HEK293 (cell line): ENCODE measurements around the gene CFAP65.

Source experiments
- CTCF ChIA-PET: fragments of 350-600 bp; formaldehyde crosslinking; extraction: SDS; loops from one replicate; lab custom pipeline; 2021; ENCODE audit warnings: antibody characterized with exemption; lab: Yijun Ruan, JAX
- POLR2A ChIA-PET: fragments of 300-600 bp; formaldehyde crosslinking; extraction: SDS; loops from one replicate; lab custom pipeline; 2020; ENCODE audit warnings: antibody characterized with exemption, inconsistent platforms; lab: Yijun Ruan, JAX
- H3K27ac ChIP-seq: fragments of 200-500 bp; sonication (Bioruptor generic); 2 replicates; pipeline ENCODE4 v1.5.1; 2014; ENCODE audit warnings: low read depth, low read length, control low read depth, inconsistent platforms; ENCODE audit errors: extremely low read depth
- H3K36me3 ChIP-seq, 2 experiments: fragments of 200-500 bp in 1 of 2; sonication (Bioruptor generic) in 1 of 2; 1 replicate in 1 of 2; 2 replicates in 1 of 2; pipeline ENCODE4 v1.5.1; 2014 to 2017; ENCODE audit warnings: inconsistent platforms in 2 of 2, low read length in 2 of 2; ENCODE audit not compliant: control insufficient read depth in 2 of 2, insufficient read depth in 1 of 2
- H3K4me1 ChIP-seq: fragments of 200-500 bp; sonication (Bioruptor generic); 2 replicates; pipeline ENCODE4 v1.5.1; 2014; ENCODE audit warnings: mild to moderate bottlenecking, low read length, inconsistent platforms; ENCODE audit not compliant: control insufficient read depth, insufficient read depth
- H3K4me3 ChIP-seq: 2 replicates; pipeline ENCODE4 v1.5.1; 2011; ENCODE audit warnings: low read depth, mild to moderate bottlenecking, control low read depth, low read length, moderate library complexity
- H3K9me3 ChIP-seq: fragments of 200-500 bp; sonication (Bioruptor generic); 2 replicates; pipeline ENCODE4 v1.5.1; 2014; ENCODE audit warnings: low read depth, low read length, inconsistent platforms; ENCODE audit not compliant: control insufficient read depth, insufficient read depth
- ATF2 ChIP-seq: fragments of 450-650 bp; formaldehyde crosslinking; IDR thresholded peaks from 2 replicates; pipeline ENCODE4 v1.5.1; 2016; ENCODE audit warnings: missing biosample characterization, missing genetic modification characterization, low read depth
- BCL11B ChIP-seq: fragments of 450-650 bp; formaldehyde crosslinking; IDR thresholded peaks from 2 replicates; pipeline ENCODE4 v1.5.1; 2016; ENCODE audit warnings: low read depth, missing biosample characterization, missing genetic modification characterization
- RBAK ChIP-seq: fragments of 450-650 bp; formaldehyde crosslinking; IDR thresholded peaks from 2 replicates; pipeline ENCODE4 v1.5.1; 2016; ENCODE audit warnings: missing biosample characterization, missing genetic modification characterization
- TCF7L2 ChIP-seq: IDR thresholded peaks from 2 replicates; pipeline ENCODE4 v1.6.1; 2011; ENCODE audit warnings: low read depth, mild to moderate bottlenecking, inconsistent platforms, low read length, moderate library complexity, borderline replicate concordance
- ZBTB17 ChIP-seq: fragments of 450-650 bp; formaldehyde crosslinking; IDR thresholded peaks from 2 replicates; pipeline ENCODE4 v1.5.1; 2016; ENCODE audit warnings: missing biosample characterization, missing genetic modification characterization
- ZBTB20 ChIP-seq: fragments of 450-650 bp; formaldehyde crosslinking; IDR thresholded peaks from 2 replicates; pipeline ENCODE4 v1.5.1; 2016; ENCODE audit warnings: missing biosample characterization, missing genetic modification characterization
- ZEB2 ChIP-seq: fragments of 450-650 bp; formaldehyde crosslinking; IDR thresholded peaks from 2 replicates; pipeline ENCODE4 v1.5.1; 2016; ENCODE audit warnings: missing biosample characterization, missing genetic modification characterization
- ZFP41 ChIP-seq: fragments of 450-650 bp; formaldehyde crosslinking; IDR thresholded peaks from 2 replicates; pipeline ENCODE4 v1.5.1; 2016; ENCODE audit warnings: missing biosample characterization, missing genetic modification characterization, borderline replicate concordance
- ZNF174 ChIP-seq: fragments of 450-650 bp; formaldehyde crosslinking; IDR thresholded peaks from 2 replicates; pipeline ENCODE4 v1.5.0; 2017; ENCODE audit warnings: missing biosample characterization, mild to moderate bottlenecking, missing genetic modification characterization
- ZNF23 ChIP-seq: fragments of 450-650 bp; formaldehyde crosslinking; IDR thresholded peaks from 2 replicates; pipeline ENCODE4 v1.5.1; 2016; ENCODE audit warnings: missing biosample characterization, missing genetic modification characterization, borderline replicate concordance
- ZNF311 ChIP-seq: fragments of 450-650 bp; formaldehyde crosslinking; IDR thresholded peaks from 2 replicates; pipeline ENCODE4 v1.5.1; 2017; ENCODE audit warnings: missing biosample characterization, missing genetic modification characterization, borderline replicate concordance
- ZNF341 ChIP-seq: fragments of 450-650 bp; formaldehyde crosslinking; IDR thresholded peaks from 2 replicates; pipeline ENCODE4; 2016; ENCODE audit warnings: low read depth, missing biosample characterization, missing genetic modification characterization
- ZNF473 ChIP-seq: fragments of 450-650 bp; formaldehyde crosslinking; IDR thresholded peaks from 2 replicates; pipeline ENCODE4 v1.5.1; 2017; ENCODE audit warnings: missing biosample characterization, missing genetic modification characterization
- ZNF501 ChIP-seq: fragments of 450-650 bp; formaldehyde crosslinking; IDR thresholded peaks from 2 replicates; pipeline ENCODE4 v1.5.1; 2016; ENCODE audit warnings: missing biosample characterization, missing genetic modification characterization
- ZNF530 ChIP-seq: fragments of 450-650 bp; formaldehyde crosslinking; IDR thresholded peaks from 2 replicates; pipeline ENCODE4 v1.5.1; 2016; ENCODE audit warnings: low read depth, missing biosample characterization, missing genetic modification characterization
- ZNF549 ChIP-seq: fragments of 450-650 bp; IDR thresholded peaks from 2 replicates; pipeline ENCODE4 v1.5.1; 2018; ENCODE audit warnings: missing biosample characterization, missing genetic modification characterization, mild to moderate bottlenecking, inconsistent platforms, moderate library complexity
- ZNF623 ChIP-seq: fragments of 450-650 bp; formaldehyde crosslinking; IDR thresholded peaks from 2 replicates; pipeline ENCODE4 v1.5.1; 2016; ENCODE audit warnings: missing biosample characterization, missing genetic modification characterization
- ZNF629 ChIP-seq: fragments of 450-650 bp; formaldehyde crosslinking; IDR thresholded peaks from 2 replicates; pipeline ENCODE4 v1.5.1; 2017; ENCODE audit warnings: missing biosample characterization, missing genetic modification characterization
- ZNF654 ChIP-seq: fragments of 450-650 bp; formaldehyde crosslinking; IDR thresholded peaks from 2 replicates; pipeline ENCODE4 v1.5.1; 2016; ENCODE audit warnings: low read depth, missing biosample characterization, missing genetic modification characterization
- ZNF677 ChIP-seq: fragments of 450-650 bp; IDR thresholded peaks from 2 replicates; pipeline ENCODE4 v1.5.0; 2018; ENCODE audit warnings: missing biosample characterization, mild to moderate bottlenecking, missing genetic modification characterization, moderate library complexity
- ZNF768 ChIP-seq: fragments of 450-650 bp; formaldehyde crosslinking; IDR thresholded peaks from 2 replicates; pipeline ENCODE4 v1.5.1; 2018; ENCODE audit warnings: missing biosample characterization, mild to moderate bottlenecking, missing genetic modification characterization
- ZNF776 ChIP-seq: fragments of 450-650 bp; formaldehyde crosslinking; IDR thresholded peaks from 2 replicates; pipeline ENCODE4 v1.5.0; 2017; ENCODE audit warnings: missing biosample characterization, missing genetic modification characterization, borderline replicate concordance
- ZNF785 ChIP-seq: fragments of 450-650 bp; formaldehyde crosslinking; IDR thresholded peaks from 2 replicates; pipeline ENCODE4 v1.5.1; 2016; ENCODE audit warnings: missing biosample characterization, missing genetic modification characterization
- ZNF791 ChIP-seq: fragments of 450-650 bp; formaldehyde crosslinking; IDR thresholded peaks from 2 replicates; pipeline ENCODE4 v1.5.1; 2016; ENCODE audit warnings: missing biosample characterization, missing genetic modification characterization
- ZXDB ChIP-seq: fragments of 450-650 bp; formaldehyde crosslinking; IDR thresholded peaks from 2 replicates; pipeline ENCODE4 v1.5.1; 2016; ENCODE audit warnings: missing biosample characterization, missing genetic modification characterization
- TF ChIP-seq, protein P1 (sequence below): fragments of 450-650 bp; formaldehyde crosslinking; IDR thresholded peaks from 2 replicates; pipeline ENCODE4 v1.5.1; 2016; ENCODE audit warnings: missing biosample characterization, missing genetic modification characterization
- TF ChIP-seq, protein P2 (sequence below): fragments of 450-650 bp; formaldehyde crosslinking; IDR thresholded peaks from 2 replicates; pipeline ENCODE4 v1.5.1; 2016; ENCODE audit warnings: missing biosample characterization, missing genetic modification characterization
- TF ChIP-seq, protein P3 (sequence below): fragments of 450-650 bp; formaldehyde crosslinking; IDR thresholded peaks from 2 replicates; pipeline ENCODE4 v1.5.1; 2016; ENCODE audit warnings: missing biosample characterization, missing genetic modification characterization

Gene CFAP65

DNA sequence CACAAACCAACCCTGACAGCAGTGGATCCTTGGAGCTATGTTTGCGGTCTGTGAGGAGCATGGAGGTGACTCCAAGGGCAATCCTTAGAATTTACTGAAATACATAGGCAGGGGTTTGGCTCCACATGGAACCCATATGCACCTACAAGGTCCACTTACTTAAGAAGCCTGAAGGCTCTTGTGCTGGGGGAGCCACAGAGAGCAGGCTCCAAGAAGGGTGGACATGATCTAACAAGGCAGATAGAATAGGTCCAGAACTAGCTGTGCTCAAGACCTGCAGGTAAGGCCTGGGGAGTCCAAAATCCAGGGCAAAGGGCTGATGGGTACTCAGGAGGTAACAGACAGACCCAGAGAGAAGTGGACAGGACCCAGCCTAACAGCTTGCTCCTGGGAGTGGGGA is 83.0 kb downstream of the CFAP65 start:
- no peak overlapping the region for H3K27ac ChIP-seq
- no peak overlapping the region for H3K4me3 ChIP-seq
- POLR2A ChIA-PET: no interaction called here
- CTCF ChIA-PET: interaction anchor here (0.6 to 1.5 kb wide), 6 partner anchors 18 to 455 kb away, joined by 3 to 12 read pairs (median 3); partner anchors contain the start of gene CFAP65
- no peak for TF ChIP-seq ZNF530 (tag by site-specific recombination)
- TF ChIP-seq RBAK (tag by site-specific recombination): no peak
- no peak for TF ChIP-seq ZNF785 (tag by site-specific recombination)
- TF ChIP-seq ZNF23: no peak
- no peak for TF ChIP-seq ZNF341 (tag by site-specific recombination)
- TF ChIP-seq ZXDB (tag by site-specific recombination): no peak
- no peak for TF ChIP-seq ZNF776
- TF ChIP-seq ATF2 (tag by site-specific recombination): no peak
- TF ChIP-seq ZNF677 (tag by site-specific recombination): no peak
- TF ChIP-seq ZNF473: no peak
- TF ChIP-seq ZNF629 (tag by site-specific recombination): no peak
- no peak for TF ChIP-seq ZNF791 (tag by site-specific recombination)
- TF ChIP-seq, protein P1, sequence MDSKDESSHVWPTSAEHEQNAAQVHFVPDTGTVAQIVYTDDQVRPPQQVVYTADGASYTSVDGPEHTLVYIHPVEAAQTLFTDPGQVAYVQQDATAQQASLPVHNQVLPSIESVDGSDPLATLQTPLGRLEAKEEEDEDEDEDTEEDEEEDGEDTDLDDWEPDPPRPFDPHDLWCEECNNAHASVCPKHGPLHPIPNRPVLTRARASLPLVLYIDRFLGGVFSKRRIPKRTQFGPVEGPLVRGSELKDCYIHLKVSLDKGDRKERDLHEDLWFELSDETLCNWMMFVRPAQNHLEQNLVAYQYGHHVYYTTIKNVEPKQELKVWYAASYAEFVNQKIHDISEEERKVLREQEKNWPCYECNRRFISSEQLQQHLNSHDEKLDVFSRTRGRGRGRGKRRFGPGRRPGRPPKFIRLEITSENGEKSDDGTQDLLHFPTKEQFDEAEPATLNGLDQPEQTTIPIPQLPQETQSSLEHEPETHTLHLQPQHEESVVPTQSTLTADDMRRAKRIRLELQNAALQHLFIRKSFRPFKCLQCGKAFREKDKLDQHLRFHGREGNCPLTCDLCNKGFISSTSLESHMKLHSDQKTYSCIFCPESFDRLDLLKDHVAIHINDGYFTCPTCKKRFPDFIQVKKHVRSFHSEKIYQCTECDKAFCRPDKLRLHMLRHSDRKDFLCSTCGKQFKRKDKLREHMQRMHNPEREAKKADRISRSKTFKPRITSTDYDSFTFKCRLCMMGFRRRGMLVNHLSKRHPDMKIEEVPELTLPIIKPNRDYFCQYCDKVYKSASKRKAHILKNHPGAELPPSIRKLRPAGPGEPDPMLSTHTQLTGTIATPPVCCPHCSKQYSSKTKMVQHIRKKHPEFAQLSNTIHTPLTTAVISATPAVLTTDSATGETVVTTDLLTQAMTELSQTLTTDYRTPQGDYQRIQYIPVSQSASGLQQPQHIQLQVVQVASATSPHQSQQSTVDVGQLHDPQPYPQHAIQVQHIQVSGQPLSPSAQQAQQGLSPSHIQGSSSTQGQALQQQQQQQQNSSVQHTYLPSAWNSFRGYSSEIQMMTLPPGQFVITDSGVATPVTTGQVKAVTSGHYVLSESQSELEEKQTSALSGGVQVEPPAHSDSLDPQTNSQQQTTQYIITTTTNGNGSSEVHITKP: no peak
- TF ChIP-seq ZNF501 (tag by site-specific recombination): no peak
- no peak for TF ChIP-seq BCL11B (tag by site-specific recombination)
- TF ChIP-seq ZNF768 (tag by site-specific recombination): no peak
- no peak for TF ChIP-seq ZBTB17 (tag by site-specific recombination)
- TF ChIP-seq ZNF623 (tag by site-specific recombination): no peak
- no peak for TF ChIP-seq ZNF549 (tag by site-specific recombination)
- no peak for TF ChIP-seq ZBTB20 (tag by site-specific recombination)
- TF ChIP-seq, all 188 proteins: peak for 0
- H3K36me3 ChIP-seq: no peaks in the 10 kb centered on the region
- H3K9me3 ChIP-seq: no peaks in the 10 kb centered on the region
- H3K4me1 ChIP-seq: peaks cover 9% of the 10 kb centered on the region

DNA sequence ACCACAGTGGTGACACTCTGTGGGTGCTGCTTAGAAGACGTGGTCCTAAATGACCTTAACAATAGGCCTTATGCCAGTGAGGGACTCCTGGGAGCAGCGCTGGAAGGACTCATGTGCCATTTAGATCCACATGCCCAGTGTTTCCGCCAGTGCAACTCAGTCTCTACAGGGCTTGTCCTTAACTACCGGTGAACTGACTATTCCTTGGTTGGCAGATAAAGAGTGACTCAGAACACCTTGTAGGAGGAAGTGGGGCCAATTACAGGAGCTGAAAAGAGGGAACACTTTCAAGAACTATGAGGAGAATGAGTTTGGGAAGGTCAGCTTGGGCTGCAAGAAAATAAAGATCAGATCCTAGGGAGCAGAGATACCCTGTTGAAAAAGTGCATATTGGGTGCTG is 83.6 kb downstream of the CFAP65 start:
- no peak overlapping the region for H3K27ac ChIP-seq
- ChIA-PET POLR2A (no interaction called here), CTCF (interaction anchor here (0.6 to 1.5 kb wide), 5 partner anchors 22 to 411 kb away, joined by 3 to 5 read pairs (median 3); no protein-coding TSS in a partner anchor)
- H3K9me3 ChIP-seq: no peaks in the 10 kb centered on the region
- H3K4me3 ChIP-seq: no peak overlapping the region
- H3K4me1 ChIP-seq: peaks cover 9% of the 10 kb centered on the region
- no peaks in the 10 kb centered on the region for H3K36me3 ChIP-seq
- TF ChIP-seq, protein P2, sequence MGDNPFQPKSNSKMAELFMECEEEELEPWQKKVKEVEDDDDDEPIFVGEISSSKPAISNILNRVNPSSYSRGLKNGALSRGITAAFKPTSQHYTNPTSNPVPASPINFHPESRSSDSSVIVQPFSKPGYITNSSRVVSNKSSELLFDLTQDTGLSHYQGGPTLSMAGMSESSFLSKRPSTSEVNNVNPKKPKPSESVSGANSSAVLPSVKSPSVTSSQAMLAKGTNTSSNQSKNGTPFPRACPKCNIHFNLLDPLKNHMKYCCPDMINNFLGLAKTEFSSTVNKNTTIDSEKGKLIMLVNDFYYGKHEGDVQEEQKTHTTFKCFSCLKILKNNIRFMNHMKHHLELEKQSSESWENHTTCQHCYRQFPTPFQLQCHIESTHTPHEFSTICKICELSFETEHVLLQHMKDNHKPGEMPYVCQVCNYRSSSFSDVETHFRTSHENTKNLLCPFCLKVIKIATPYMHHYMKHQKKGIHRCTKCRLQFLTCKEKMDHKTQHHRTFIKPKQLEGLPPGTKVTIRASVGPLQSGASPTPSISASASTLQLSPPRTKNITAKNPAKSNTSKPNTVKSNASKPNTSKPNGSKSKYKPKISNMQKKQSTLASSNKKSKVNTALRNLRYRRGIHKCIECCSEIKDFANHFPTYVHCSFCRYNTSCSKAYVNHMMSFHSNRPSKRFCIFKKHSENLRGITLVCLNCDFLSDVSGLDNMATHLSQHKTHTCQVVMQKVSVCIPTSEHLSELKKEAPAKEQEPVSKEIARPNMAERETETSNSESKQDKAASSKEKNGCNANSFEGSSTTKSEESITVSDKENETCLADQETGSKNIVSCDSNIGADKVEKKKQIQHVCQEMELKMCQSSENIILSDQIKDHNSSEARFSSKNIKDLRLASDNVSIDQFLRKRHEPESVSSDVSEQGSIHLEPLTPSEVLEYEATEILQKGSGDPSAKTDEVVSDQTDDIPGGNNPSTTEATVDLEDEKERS (tag by site-specific recombination): no peak
- no peak for TF ChIP-seq ZNF654
- no peak for TF ChIP-seq ZEB2 (tag by site-specific recombination)
- no peak for TF ChIP-seq TCF7L2
- TF ChIP-seq ZFP41: no peak
- TF ChIP-seq ZNF174 (tag by site-specific recombination): no peak
- TF ChIP-seq ZNF311 (tag by site-specific recombination): no peak
- TF ChIP-seq, protein P3, sequence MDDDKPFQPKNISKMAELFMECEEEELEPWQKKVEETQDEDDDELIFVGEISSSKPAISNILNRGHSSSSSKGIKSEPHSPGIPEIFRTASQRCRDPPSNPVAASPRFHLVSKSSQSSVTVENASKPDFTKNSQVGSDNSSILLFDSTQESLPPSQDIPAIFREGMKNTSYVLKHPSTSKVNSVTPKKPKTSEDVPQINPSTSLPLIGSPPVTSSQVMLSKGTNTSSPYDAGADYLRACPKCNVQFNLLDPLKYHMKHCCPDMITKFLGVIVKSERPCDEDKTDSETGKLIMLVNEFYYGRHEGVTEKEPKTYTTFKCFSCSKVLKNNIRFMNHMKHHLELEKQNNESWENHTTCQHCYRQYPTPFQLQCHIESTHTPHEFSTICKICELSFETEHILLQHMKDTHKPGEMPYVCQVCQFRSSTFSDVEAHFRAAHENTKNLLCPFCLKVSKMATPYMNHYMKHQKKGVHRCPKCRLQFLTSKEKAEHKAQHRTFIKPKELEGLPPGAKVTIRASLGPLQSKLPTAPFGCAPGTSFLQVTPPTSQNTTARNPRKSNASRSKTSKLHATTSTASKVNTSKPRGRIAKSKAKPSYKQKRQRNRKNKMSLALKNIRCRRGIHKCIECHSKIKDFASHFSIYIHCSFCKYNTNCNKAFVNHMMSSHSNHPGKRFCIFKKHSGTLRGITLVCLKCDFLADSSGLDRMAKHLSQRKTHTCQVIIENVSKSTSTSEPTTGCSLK (tag by site-specific recombination): no peak
